Type B pancreatic cell (in vitro differentiated cells): ENCODE measurements around the gene TXLNA. TPM values are rescaled to one million over a fixed set of nuclear protein-coding genes. Genes with fewer than 3 reads are reported as not detected.
A peak's percentile ranks its signal among the peaks of the same experiment; 100 is the strongest.

Experiments used
- DNase-seq: peaks from one replicate; pipeline ENCODE4 v3.0.0; 2021; ENCODE audit warnings: mixed read lengths; ENCODE audit not compliant: unreplicated experiment; ENCODE audit errors: extremely low spot score
- H3K27ac Mint-ChIP-seq: 2 replicates; pipeline ENCODE4 v1.8.0; 2021; ENCODE audit warnings: mild to moderate bottlenecking, mixed read lengths
- H3K27me3 Mint-ChIP-seq: 2 replicates; pipeline ENCODE4 v1.8.0; 2021; ENCODE audit warnings: mixed read lengths
- H3K36me3 Mint-ChIP-seq: 2 replicates; pipeline ENCODE4 v1.8.0; 2021; ENCODE audit warnings: mixed read lengths
- H3K4me1 Mint-ChIP-seq: one replicate; pipeline ENCODE4 v1.8.0; 2021; ENCODE audit warnings: mixed read lengths; ENCODE audit not compliant: unreplicated experiment
- H3K4me3 Mint-ChIP-seq: 2 replicates; pipeline ENCODE4 v1.8.0; 2021; ENCODE audit warnings: mild to moderate bottlenecking, mixed read lengths
- H3K9me3 Mint-ChIP-seq: 2 replicates; pipeline ENCODE4 v1.8.0; 2021; ENCODE audit warnings: mixed read lengths
- CTCF ChIP-seq: fragments of 200-600 bp; sonication (generic); conservative IDR thresholded peaks from 2 replicates; pipeline ENCODE4 v1.5.0; 2021; ENCODE audit warnings: antibody characterized with exemption, mild to moderate bottlenecking
- total RNA-seq: library from RNA; stranded (reverse); gene quantifications from 2 replicates; pipeline ENCODE4 v1.2.1, GENCODE V29; 2021; ENCODE audit warnings: low replicate concordance

The TXLNA gene
- total RNA-seq, 1 donor from 2014 or later: 60.4 TPM

DNA sequence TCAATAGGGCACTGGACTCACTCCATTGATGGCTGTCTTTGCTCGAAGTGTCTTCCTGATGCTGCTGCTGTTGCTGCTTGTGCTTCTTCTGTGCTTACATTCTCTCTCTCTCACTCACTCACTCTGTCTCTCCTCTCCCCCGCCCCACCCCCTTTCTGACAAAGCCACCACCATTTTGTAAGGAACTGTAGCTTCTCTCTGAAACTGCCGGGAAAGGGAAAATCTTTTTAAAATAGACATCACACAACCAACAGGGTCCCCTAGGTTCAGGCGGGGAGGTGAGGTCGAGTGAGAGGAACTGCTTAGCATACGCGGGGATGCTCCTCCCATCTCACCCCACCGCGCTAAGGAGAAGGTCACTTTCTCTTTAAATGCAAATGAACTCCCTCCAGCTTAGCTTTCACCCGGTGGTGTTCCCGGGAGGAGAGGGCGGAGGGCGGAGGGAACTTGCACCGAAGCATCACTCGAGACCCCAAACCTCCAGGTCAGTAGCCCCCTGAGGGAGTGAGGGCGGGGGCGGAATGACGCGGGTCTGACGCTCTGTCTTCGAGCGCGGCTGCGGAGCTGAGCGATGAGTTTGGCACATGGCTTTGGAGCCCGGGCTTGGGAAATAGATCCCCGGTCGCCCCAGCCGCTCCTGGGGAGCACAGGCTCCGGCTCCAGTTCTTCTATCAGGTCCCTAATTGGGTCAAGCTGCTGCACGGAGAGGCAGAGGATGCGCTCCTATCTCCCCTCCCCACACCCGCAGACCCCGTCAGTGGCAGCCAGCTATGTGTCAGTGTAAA is 20.9 kb downstream of the TXLNA start, which contains the start of gene CCDC28B:
Gene CCDC28B (plus strand): TSS at position 370 of the 785 bp plus-strand sequence. CDS start 1,341 bp downstream, outside the sequence.
- no peak for DNase-seq
- peaks cover 3% of the 10 kb centered on the region for H3K36me3 Mint-ChIP-seq
- peaks cover 30% of the 10 kb centered on the region for H3K4me1 Mint-ChIP-seq
- TF ChIP-seq CTCF: no peak
- H3K27ac Mint-ChIP-seq: peak within 1 kb of the TSS; percentile 90
- H3K27me3 Mint-ChIP-seq: no peaks in the 10 kb centered on the region
- H3K9me3 Mint-ChIP-seq: no peaks in the 10 kb centered on the region
- peak within 1 kb of the TSS; percentile 93 for H3K4me3 Mint-ChIP-seq

- Mint-ChIP-seq H3K36me3 (peaks cover 3% of the 10 kb centered on the region), H3K27ac (peak overlapping the region; percentile 90), H3K4me1 (peaks cover 33% of the 10 kb centered on the region), H3K27me3 (no peaks in the 10 kb centered on the region), H3K4me3 (peak overlapping the region; percentile 93), H3K9me3 (no peaks in the 10 kb centered on the region)
- no peak for TF ChIP-seq CTCF
- no peak for DNase-seq
These were observed 21.8 kb downstream of the TXLNA start for GRCh38 chr1:32201011-32201855.

GRCh38 chr1:32204943-32205361 is 25.5 kb downstream of the TXLNA start:
- Mint-ChIP-seq H3K4me1 (peaks cover 26% of the 10 kb centered on the region), H3K9me3 (no peaks in the 10 kb centered on the region), H3K27ac (peak overlapping the region; percentile 83), H3K36me3 (no peaks in the 10 kb centered on the region), H3K4me3 (peak overlapping the region; percentile 92), H3K27me3 (no peaks in the 10 kb centered on the region)
- TF ChIP-seq CTCF: no peak
- no peak for DNase-seq

- peaks cover 22% of the 10 kb centered on the region for H3K4me1 Mint-ChIP-seq
- H3K36me3 Mint-ChIP-seq: no peaks in the 10 kb centered on the region
- H3K27me3 Mint-ChIP-seq: no peaks in the 10 kb centered on the region
- DNase-seq: peak; percentile 89
- TF ChIP-seq CTCF: peak; percentile 1
- peak within 1 kb of the TSS; percentile 83 for H3K27ac Mint-ChIP-seq
- H3K9me3 Mint-ChIP-seq: no peaks in the 10 kb centered on the region
- H3K4me3 Mint-ChIP-seq: peak within 1 kb of the TSS; percentile 92
These were observed 26.2 kb downstream of the TXLNA start, which contains the start of gene IQCC for GRCh38 chr1:32205401-32206370. IQCC (plus strand) TSS chr1:32205671; CDS start chr1:32205682, 11 bp downstream.

GRCh38 chr1:32208469-32208868 is 29.0 kb downstream of the TXLNA start:
- H3K4me3 Mint-ChIP-seq: peak overlapping the region; percentile 14
- H3K9me3 Mint-ChIP-seq: no peaks in the 10 kb centered on the region
- DNase-seq: no peak
- H3K27ac Mint-ChIP-seq: peak overlapping the region; percentile 77
- peaks cover 8% of the 10 kb centered on the region for H3K4me1 Mint-ChIP-seq
- no peaks in the 10 kb centered on the region for H3K36me3 Mint-ChIP-seq
- no peaks in the 10 kb centered on the region for H3K27me3 Mint-ChIP-seq
- TF ChIP-seq CTCF: no peak
